Ishikawa (cell line): ENCODE data around the gene ZDHHC12.

ENCODE experiments used
- REST ChIP-seq: IDR thresholded peaks from 2 replicates; pipeline ENCODE4 v1.6.1; 2012; ENCODE audit warnings: low read depth, mild to moderate bottlenecking
- TAF1 ChIP-seq: IDR thresholded peaks from 2 replicates; pipeline ENCODE4 v1.6.1; 2012; ENCODE audit warnings: low read depth, mild to moderate bottlenecking
- YY1 ChIP-seq: IDR thresholded peaks from 2 replicates; pipeline ENCODE4 v1.6.1; 2012; ENCODE audit warnings: low read depth

GRCh38 chr9:128771094-128771721 is 47.3 kb upstream of the ZDHHC12 start:
- TF ChIP-seq TAF1 = no peak
- TF ChIP-seq YY1 = no peak
- TF ChIP-seq REST = no peak
